Bronchial epithelial cell (primary cell): Measurements from ENCODE around the gene LRCH3. TPM values are rescaled to one million over a fixed set of nuclear protein-coding genes. Genes with fewer than 3 reads are reported as not detected.

Experiments
- DNase-seq: peaks from one replicate; pipeline ENCODE4 v3.0.0-alpha.2; 2010; ENCODE audit warnings: low read depth
- FAIRE-seq: peaks from 2 replicates; lab custom pipeline; 2011; peaks lifted over from hg19 to GRCh38; lab: Jason Lieb, UNC
- H3K27me3 ChIP-seq: 2 replicates; pipeline ENCODE4 v1.5.1; 2011; ENCODE audit warnings: low read length; ENCODE audit not compliant: control insufficient read depth, insufficient read depth
- H3K36me3 ChIP-seq: 2 replicates; pipeline ENCODE4 v1.5.1; 2011; ENCODE audit warnings: low read length; ENCODE audit not compliant: control insufficient read depth, insufficient read depth
- H3K4me3 ChIP-seq: 2 replicates; pipeline ENCODE4 v1.5.1; 2011; ENCODE audit warnings: mild to moderate bottlenecking, low read depth, low read length, control low read depth
- total RNA-seq: library from RNA; depleted of rRNA; stranded (reverse); fragments of >200 nt; gene quantifications from 2 replicates; pipeline ENCODE4 v1.2.1, GENCODE V29; 2014
- TF ChIP-seq, protein P1 (sequence below): IDR thresholded peaks from 2 replicates; pipeline ENCODE4 v1.5.1; 2011; ENCODE audit warnings: mild to moderate bottlenecking, moderate library complexity, low read length, control low read depth, inconsistent platforms; ENCODE audit not compliant: insufficient read depth, severe bottlenecking

The LRCH3 gene
- total RNA-seq, 1 donor from 2014 or later = 25.5 TPM

DNA sequence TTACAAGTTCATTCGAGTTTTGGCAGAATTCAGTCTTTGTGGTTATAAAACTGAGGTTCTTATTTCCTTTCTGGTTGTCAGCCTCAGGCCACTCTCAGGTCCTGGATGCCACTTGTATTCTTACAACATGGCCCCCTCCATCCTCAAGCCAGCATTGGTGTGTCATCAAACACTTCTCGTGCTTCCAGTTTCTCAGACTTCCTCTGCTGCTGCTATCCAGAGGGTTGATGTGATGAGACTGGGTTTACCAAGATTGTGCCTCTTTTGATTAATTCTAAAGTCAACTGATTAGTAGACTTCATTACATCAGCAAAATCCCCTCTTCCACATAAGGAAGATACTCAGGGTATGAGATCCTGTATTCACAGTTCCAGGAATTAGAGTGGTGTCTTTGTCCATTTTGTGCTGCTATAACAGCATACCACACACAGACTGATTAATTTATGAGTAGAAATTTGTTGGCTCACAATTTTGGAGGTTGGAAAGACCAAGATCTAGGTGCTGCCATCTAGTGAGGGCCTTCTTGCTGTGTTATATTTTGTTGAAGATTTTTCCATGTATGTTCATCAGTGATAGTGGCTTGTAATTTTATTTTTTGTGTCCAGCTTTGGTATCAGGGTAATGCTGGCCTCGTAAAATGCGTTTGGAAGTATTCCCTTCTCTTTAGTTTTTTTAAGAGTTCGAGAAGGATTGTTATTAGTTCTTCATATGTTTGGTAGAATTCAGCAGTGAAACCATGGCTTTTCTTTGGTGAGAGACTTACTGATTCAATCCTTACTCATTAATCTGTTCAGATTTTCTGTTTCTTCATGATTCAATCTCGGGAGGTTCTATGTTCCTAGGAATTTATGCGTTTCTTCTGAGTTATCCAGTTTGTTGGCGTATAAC is 11.1 kb downstream of the LRCH3 start:
- no peak for FAIRE-seq

DNA sequence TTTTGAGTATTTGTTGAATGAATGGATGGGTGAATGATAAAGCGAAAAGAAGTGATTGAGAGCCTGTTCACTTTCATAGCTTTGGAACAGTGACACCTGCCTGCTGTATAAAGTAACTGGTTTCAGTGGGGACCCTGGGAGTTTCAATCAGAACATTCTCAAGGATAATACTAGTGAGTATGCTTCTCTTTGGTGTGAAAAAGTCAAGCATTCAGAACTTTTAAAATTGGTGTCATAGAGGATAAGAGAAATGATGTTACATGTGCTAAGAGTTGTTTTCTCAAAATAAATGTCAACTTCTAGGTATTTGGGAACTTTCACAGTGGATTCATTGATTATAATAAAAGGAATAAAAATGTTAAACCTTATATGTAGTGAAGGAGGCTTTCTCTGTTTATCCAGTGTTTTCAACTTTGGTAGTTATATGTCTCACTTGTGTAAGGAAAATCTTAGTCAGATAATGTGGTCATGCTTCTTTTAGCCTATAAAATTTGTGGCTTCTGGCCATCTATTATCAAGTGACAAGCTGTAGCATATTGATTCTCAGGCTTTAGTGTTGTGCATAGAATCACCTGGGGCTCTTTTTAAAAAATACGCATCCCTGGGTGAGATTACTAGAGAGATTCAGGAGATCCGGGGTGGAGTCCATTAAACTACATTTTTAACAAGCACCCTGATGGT is 11.9 kb downstream of the LRCH3 start:
- Histone ChIP-seq H3K27me3 (no peaks in the 10 kb centered on the region), H3K4me3 (no peak overlapping the region), H3K36me3 (no peaks in the 10 kb centered on the region)
- FAIRE-seq = no peak
- TF ChIP-seq, protein P1, sequence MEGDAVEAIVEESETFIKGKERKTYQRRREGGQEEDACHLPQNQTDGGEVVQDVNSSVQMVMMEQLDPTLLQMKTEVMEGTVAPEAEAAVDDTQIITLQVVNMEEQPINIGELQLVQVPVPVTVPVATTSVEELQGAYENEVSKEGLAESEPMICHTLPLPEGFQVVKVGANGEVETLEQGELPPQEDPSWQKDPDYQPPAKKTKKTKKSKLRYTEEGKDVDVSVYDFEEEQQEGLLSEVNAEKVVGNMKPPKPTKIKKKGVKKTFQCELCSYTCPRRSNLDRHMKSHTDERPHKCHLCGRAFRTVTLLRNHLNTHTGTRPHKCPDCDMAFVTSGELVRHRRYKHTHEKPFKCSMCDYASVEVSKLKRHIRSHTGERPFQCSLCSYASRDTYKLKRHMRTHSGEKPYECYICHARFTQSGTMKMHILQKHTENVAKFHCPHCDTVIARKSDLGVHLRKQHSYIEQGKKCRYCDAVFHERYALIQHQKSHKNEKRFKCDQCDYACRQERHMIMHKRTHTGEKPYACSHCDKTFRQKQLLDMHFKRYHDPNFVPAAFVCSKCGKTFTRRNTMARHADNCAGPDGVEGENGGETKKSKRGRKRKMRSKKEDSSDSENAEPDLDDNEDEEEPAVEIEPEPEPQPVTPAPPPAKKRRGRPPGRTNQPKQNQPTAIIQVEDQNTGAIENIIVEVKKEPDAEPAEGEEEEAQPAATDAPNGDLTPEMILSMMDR = no peak
- DNase-seq = no peak

More for the DNA sequence above, 11.1 kb downstream of the LRCH3 start:
- DNase-seq = peak; percentile 39
- TF ChIP-seq, protein P1 = peak; percentile 44
- Histone ChIP-seq H3K27me3 (no peaks in the 10 kb centered on the region), H3K4me3 (no peak overlapping the region), H3K36me3 (no peaks in the 10 kb centered on the region)

DNA sequence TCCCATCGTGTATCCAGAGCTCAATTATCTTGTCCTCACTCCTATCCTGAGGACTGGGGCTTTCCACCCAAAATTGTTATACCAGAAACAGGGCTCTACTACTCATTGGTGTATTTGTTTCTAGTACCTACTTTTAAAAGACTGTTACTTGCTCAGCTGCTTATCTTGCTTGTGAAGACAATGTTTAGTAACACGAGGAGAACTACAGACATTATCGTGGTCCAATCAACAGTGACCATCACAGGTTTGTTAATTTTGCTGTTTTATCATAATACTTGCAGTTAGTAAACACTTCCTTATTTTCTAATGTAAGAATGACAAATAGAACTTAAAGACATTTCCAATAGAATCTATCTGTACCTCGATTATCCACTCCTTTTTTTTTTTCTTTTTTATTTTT is 13.5 kb downstream of the LRCH3 start:
- FAIRE-seq (no peak), DNase-seq (no peak)
- no peak overlapping the region for H3K4me3 ChIP-seq
- TF ChIP-seq, protein P1 = no peak
- no peaks in the 10 kb centered on the region for H3K36me3 ChIP-seq
- no peaks in the 10 kb centered on the region for H3K27me3 ChIP-seq

DNA sequence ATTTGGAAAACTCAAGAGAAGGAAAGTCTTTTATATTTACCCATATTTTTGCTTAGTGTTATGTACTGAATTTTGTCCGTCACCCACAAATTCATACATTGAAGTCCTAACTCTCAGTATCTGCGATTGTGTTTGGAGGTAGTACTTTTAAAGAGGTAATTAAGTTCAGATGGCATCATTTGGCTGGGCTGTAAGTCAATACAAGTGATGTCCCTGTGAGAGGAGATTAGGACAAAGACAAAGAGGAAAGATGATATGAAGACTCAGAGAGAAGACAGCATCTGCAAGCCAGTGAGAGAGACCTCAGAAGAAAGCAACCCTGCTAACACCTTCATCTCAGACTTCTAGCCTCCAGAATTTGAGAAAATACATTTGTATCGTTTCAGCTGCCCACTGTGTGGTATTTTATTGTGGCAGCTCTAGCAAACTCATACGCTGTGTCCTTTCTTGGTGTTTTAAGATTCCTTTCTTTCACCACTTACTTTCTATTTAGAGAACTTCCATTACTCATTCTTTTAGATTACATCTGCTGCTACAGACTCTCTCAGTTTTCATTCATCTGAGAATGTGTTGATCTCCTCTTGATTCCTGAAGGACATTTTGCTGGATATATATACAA is 17.0 kb downstream of the LRCH3 start:
- TF ChIP-seq, protein P1 = no peak
- no peak for DNase-seq

DNA sequence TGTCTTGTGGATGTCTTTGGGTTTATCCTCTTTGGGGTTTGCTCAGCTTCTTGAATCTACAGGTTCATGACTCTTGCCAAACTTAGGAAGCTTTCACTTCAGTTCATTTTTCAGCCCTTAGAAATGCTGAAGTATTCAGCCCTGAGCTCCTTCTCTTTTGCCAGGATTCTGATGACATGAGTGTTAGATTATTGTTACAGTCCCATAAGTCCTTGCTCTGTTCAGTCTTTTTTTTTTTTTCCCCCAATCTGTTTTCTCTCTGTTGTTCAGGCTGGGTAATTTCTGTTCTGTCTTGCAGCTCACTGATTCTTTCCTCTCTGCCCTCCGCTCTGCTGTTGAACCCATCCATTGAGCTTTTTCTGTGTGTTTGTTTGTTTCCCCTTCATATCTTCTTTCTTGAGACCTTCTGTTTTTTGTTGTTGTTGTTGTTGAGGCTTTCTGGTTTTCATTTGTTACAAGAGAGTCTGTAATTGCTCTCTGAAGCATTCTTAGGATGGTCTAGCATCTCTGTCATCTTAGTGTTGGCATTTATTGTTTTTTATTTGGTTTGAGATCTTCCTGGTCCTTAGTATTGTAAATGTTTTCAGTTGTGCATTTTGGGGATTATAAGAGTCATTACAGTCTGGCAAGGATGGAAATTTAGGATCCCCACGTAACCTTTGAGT is 18.4 kb downstream of the LRCH3 start:
- DNase-seq = no peak
- H3K36me3 ChIP-seq = no peaks in the 10 kb centered on the region
- no peaks in the 10 kb centered on the region for H3K27me3 ChIP-seq
- H3K4me3 ChIP-seq = no peak overlapping the region
- FAIRE-seq = no peak
- TF ChIP-seq, protein P1 = no peak

More for the DNA sequence above, 17.0 kb downstream of the LRCH3 start:
- H3K27me3 ChIP-seq = no peaks in the 10 kb centered on the region
- H3K4me3 ChIP-seq = no peak overlapping the region
- no peaks in the 10 kb centered on the region for H3K36me3 ChIP-seq
- FAIRE-seq = no peak
